Activated CD4-positive, alpha-beta T cell treated with anti-CD3 and anti-CD28 coated beads, Interleukin-2, amount 50 U/mL, for 1 hour (primary cell): ENCODE results near the gene FKBP8.

ENCODE experiments used
- DNase-seq: peaks from one replicate; pipeline ENCODE4 v3.0.0-alpha.2; 2020

FKBP8 gene

GRCh38 chr19:18520848-18521691, 22.3 kb downstream of the FKBP8 start:
- DNase-seq = peak; percentile 15

GRCh38 chr19:18519962-18520847, 23.2 kb downstream of the FKBP8 start:
- peak; percentile 55 for DNase-seq

- no peak for DNase-seq
Measured at GRCh38 chr19:18518639-18519038, 24.7 kb downstream of the FKBP8 start.

GRCh38 chr19:18517606-18518005, 25.8 kb downstream of the FKBP8 start:
- no peak for DNase-seq

- no peak for DNase-seq
Measured at GRCh38 chr19:18515959-18516358, 27.4 kb downstream of the FKBP8 start.

- peak; percentile 34 for DNase-seq
Measured at GRCh38 chr19:18514800-18515682, 28.3 kb downstream of the FKBP8 start.

GRCh38 chr19:18513868-18514267, 29.5 kb downstream of the FKBP8 start:
- DNase-seq = no peak

GRCh38 chr19:18510216-18510615, 33.2 kb downstream of the FKBP8 start:
- no peak for DNase-seq

GRCh38 chr19:18508585-18508984, 34.8 kb downstream of the FKBP8 start:
- DNase-seq = no peak

GRCh38 chr19:18507727-18508440, 35.5 kb downstream of the FKBP8 start:
- DNase-seq = no peak

- DNase-seq = peak; percentile 18
Measured at GRCh38 chr19:18507021-18507726, 36.2 kb downstream of the FKBP8 start.

GRCh38 chr19:18506101-18506930, 37.1 kb downstream of the FKBP8 start:
- DNase-seq = no peak

- DNase-seq = no peak
Measured at GRCh38 chr19:18504886-18505610, 38.3 kb downstream of the FKBP8 start.

- no peak for DNase-seq
Measured at GRCh38 chr19:18503971-18504885, 39.1 kb downstream of the FKBP8 start.

GRCh38 chr19:18503337-18503970, 39.9 kb downstream of the FKBP8 start:
- DNase-seq = no peak

- no peak for DNase-seq
Measured at GRCh38 chr19:18502638-18503294, 40.6 kb downstream of the FKBP8 start.

GRCh38 chr19:18502246-18502637, 41.1 kb downstream of the FKBP8 start:
- DNase-seq = no peak

GRCh38 chr19:18501832-18502231, 41.5 kb downstream of the FKBP8 start:
- DNase-seq = no peak
